22Rv1 (cell line): ENCODE measurements around the gene NAA38.

Experiments
- ZFX ChIP-seq: fragments of 450-650 bp; IDR thresholded peaks from 2 replicates; pipeline ENCODE4 v1.6.1; 2017; ENCODE audit warnings: antibody characterized with exemption, borderline replicate concordance
- TF ChIP-seq, protein P1 (sequence below): fragments of 450-650 bp; IDR thresholded peaks from 2 replicates; pipeline ENCODE4 v1.5.1; 2017; ENCODE audit warnings: mild to moderate bottlenecking

DNA sequence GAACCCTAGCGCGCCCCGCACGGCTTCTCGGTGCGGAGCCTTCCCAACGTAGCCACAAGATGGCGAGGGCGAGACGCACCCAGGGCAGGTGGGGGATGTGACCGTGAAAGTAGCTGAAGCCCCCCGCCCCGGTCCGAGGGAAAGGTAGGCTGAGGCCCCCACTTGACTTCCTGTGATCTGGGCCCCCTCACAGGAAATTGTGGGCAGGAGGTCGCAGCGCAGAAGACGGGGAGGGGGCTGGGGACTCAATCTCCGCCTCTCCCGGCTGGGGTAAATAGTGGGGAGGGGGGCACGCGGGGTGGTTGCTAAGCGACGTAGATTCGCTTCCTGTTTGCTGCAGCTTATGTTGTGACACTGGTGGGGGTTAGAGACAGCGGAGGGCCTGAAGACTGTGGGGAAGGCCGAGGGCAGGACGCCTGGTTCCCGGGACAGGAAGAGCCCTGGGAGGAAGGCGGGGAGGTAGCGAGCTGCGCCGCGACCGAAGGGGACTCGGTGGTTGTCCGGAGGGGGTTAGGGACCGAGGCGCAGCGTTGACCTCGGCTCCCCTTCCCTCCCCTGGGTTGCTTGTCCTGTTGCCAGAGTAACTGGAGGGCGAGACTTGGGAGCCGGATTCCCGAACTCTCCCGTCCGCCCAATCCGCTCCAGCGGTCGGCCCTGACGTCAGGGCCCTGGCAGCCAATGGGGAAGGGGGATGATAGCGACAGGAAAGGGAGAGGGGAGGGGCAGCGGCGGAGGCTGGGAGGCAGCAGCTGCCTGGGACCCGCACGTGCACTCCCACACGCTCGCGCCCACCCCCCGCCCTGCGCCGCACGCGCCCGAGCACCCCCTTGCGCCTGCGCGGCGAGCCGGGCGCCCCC lies 22.2 kb downstream of the NAA38 start:
- TF ChIP-seq, protein P1, sequence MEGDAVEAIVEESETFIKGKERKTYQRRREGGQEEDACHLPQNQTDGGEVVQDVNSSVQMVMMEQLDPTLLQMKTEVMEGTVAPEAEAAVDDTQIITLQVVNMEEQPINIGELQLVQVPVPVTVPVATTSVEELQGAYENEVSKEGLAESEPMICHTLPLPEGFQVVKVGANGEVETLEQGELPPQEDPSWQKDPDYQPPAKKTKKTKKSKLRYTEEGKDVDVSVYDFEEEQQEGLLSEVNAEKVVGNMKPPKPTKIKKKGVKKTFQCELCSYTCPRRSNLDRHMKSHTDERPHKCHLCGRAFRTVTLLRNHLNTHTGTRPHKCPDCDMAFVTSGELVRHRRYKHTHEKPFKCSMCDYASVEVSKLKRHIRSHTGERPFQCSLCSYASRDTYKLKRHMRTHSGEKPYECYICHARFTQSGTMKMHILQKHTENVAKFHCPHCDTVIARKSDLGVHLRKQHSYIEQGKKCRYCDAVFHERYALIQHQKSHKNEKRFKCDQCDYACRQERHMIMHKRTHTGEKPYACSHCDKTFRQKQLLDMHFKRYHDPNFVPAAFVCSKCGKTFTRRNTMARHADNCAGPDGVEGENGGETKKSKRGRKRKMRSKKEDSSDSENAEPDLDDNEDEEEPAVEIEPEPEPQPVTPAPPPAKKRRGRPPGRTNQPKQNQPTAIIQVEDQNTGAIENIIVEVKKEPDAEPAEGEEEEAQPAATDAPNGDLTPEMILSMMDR: peak; percentile 89
- no peak for TF ChIP-seq ZFX
